Activated effector memory CD4-positive, alpha-beta T cell treated with Interleukin-2 at 50 U/mL for 16 hours (primary cell): Measurements from ENCODE around the gene ZNF71.
A peak's percentile ranks its signal among the peaks of the same experiment; 100 is the strongest.

Experiments used
- DNase-seq: peaks from one replicate; pipeline ENCODE4 v3.0.0-alpha.2; 2020

Gene ZNF71

DNA sequence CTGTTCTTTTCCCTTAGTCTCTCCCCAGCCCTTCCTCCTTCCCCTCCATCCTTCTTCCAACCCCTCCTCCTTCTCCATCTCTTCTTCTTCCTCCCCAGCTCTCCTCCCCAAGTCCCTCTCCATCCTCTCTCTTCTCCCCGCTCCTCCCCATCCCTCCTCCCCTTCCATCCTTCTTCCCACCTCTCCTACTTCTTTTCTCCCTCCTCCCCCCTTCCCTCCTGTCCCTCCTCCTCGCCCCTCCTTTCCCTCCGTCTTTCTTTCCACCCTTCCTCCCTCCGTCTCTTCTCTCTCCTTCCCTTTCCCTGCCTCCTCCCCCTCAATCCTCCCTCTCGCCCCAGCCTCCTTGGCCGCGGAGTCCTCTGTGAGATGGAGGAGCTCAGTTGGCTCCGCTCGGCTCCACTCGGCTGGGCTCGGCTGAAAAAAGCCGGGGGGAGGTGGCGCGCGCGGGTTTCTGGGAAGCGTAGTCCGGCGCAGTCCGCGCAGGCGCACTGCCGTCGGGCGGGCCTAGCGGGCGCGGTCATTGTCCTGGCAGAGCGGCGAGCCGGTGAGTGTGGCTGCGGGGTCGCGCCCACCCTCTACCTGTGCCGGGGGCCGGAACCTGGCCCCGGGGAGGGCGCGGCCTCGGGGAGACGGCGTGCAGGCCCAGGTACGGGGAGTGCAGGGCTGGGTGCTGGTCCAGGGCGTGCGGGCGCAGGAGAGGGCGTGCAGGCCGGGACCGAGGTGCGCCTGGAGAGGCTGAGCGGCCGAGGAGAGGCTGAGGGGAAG, at the start of gene ZNF71:
Gene ZNF71, plus strand, starts transcription at position 520 of the 765 bp plus-strand sequence. CDS start 6,257 bp downstream, outside the sequence.
- DNase-seq = peak; percentile 76

DNA sequence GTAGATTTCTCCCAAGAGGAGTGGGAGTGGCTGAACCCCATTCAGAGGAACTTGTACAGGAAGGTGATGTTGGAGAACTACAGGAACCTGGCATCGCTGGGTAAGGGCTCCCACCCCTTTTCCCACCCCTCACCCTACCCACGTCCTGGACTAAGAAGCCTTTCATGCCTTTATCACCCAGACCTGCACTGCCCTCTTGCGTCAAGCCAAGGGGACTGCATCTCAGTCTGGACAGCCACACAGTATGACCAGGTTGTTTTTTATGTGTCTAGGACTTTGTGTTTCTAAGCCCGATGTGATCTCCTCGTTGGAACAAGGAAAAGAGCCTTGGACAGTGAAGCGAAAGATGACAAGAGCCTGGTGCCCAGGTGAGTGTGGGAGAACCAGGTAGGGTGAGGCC, 47.6 kb upstream of the ZNF71 start:
- no peak for DNase-seq

DNA sequence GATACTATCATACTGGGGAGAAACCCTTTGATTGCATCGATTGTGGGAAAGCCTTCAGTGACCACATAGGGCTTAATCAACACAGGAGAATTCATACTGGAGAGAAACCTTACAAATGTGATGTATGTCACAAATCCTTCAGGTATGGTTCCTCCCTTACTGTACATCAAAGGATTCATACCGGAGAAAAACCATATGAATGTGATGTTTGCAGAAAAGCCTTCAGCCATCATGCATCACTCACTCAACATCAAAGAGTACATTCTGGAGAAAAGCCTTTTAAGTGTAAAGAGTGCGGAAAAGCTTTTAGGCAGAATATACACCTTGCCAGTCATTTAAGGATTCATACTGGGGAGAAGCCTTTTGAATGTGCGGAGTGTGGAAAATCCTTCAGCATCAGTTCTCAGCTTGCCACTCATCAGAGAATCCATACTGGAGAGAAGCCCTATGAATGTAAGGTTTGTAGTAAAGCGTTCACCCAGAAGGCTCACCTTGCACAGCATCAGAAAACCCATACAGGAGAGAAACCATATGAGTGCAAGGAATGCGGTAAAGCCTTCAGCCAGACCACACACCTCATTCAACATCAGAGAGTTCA, 40.7 kb upstream of the ZNF71 start:
- no peak for DNase-seq

DNA sequence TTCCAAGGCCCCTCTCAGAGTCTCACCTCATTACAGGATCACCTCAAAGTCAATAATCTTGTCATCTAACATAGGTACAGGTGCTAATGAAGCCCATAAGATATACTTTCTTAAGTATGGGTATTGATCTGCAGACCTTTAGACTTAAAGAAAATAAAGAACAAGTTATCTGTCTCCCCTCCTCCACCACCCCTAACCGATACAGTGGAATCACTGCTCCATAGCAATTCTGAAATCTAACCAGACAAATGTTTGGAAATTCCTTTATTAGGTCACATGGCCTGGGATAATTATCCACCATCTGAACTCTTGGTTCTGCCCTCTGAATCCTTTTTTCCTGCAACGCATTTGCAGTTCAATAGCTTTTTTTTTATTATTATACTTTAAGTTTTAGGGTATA, 32.3 kb upstream of the ZNF71 start:
- DNase-seq = no peak

DNA sequence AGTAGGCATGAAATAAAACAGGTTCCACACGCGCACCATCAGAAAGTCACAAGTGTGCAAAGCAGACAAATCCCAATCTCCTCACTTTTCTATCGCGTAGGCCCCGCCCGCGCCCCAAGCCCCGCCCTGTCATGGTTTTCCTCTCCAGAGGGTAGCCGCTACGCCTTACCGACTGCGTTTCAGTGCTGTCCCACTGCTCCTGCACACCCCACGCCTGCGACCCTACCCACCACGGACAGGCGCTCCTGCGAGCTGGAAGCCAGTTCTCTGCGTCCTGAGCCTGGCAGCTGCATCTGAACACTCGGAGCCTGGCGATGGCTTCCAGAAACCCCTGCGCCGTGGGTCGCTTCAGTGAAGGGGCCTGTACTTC, 28.2 kb upstream of the ZNF71 start:
- DNase-seq = no peak

DNA sequence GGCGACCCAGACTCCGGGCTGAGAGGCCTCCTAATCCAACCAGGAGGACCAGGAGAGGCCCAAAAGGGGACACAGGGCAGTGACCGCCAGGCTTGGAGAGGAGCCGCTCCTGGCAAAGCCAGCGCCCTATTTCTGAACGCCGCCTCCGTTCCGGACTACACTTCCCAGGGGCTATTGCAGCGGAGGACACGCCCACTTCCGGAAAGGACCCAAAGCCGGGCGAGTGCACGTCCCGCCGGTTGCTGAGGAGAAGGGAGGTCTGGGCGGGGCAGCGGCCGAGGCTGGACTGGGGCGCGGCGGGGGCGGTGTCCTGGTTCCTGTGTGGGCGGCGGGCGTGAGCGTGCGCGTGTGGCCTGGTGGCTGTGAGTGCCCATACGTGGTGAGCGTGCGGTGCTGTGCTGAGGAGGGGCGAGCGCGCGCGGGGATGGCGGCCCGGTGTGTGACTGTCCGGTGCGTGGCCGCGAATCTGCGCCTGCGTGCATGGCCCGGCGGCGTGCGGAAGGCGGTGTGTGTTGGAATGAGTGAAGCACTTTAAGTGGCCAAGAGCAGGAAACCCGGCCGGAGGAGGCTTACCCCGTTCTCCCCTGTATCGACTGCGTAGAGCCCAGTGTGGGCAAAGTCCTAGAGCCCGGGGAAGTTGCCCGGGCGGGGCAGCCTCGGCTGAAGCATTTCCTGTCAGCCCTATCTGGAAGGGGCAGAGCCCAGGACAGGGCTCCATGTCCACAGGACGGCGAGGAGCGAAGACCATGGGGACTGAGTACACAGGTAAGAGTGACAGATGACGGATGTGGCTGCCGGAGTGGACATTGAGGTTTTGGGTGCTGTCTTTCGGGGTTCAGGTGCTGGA, 27.6 kb upstream of the ZNF71 start, which contains the start of gene ZNF470:
Gene ZNF470, plus strand, starts transcription at position 195 of the 847 bp plus-strand sequence. CDS start 2,844 bp downstream, outside the sequence.
- peak; percentile 79 for DNase-seq

DNA sequence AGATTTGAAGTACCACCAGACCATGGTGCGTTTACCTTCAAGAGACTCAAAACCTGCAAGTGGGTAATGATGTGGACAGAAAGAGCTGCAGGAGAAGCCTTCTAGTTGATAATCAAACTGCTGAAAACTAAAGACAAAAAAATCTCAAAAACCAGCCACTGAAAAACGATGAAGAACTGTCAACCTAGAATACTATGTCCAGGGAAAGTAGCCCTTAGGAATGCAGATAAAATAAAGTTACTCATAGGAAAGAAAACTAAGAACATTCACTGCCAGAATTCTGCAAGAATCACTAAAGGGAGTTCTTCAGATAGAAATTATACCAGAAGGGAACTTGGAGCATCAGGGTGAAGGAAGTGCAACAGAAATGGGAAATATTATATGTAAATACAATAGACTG, 22.5 kb upstream of the ZNF71 start:
- no peak for DNase-seq

DNA sequence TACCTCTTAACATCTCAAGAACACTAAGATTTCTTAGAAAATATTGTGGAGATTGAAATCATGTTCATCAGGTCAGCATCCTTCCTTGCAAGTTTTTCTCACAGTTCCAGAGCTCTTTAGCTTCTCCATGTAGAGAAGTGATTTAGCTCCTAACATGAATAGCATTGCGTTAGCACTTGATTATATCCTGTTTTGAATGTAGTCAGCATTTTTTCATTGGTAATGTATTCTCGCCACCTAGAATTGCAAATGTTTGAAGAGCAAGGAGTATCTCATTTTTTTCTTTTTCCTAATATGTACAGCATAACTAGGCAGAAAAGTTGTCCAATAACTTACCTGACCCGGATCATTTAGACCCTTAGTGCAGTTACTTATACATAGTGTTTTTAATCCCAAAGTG, 21.2 kb upstream of the ZNF71 start:
- no peak for DNase-seq

DNA sequence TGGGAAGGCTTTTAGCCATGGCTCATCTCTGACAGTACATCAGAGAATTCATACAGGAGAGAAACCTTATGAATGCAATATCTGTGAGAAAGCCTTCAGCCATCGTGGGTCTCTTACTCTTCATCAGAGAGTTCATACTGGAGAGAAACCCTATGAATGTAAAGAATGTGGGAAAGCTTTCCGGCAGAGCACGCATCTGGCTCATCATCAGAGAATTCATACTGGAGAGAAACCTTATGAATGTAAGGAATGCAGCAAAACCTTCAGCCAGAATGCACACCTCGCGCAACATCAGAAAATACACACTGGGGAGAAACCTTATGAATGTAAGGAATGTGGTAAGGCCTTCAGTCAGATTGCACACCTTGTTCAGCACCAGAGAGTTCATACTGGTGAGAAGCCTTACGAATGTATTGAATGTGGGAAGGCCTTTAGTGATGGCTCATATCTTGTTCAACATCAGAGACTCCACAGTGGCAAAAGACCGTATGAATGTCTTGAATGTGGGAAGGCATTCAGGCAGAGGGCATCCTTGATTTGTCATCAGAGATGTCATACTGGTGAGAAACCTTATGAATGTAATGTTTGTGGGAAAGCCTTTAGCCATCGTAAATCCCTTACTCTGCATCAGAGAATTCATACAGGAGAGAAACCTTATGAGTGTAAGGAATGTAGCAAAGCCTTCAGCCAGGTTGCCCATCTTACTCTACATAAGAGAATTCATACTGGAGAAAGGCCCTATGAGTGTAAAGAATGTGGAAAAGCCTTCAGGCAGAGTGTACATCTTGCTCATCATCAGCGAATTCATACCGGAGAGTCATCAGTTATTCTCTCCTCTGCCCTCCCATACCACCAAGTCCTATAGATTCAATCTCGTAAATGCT, 17.1 kb upstream of the ZNF71 start:
- no peak for DNase-seq

DNA sequence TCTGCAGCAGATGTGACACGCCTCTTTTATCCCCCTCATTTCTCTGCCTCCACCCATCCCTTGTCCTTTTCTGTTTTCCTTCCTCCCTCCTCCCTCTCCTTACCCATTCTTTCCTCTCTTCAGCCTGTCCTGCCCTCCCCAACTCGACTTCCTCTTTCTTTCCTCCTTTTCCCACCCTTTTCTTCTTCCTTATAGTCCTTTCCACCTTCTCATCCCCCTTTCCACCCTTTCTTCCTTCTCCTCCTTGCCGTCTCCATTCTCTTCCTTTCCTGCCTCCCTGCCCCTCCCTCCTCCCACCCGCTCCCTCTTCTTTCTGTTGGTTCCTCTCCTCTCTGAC, 688 bp upstream of the ZNF71 start:
- no peak for DNase-seq

DNA sequence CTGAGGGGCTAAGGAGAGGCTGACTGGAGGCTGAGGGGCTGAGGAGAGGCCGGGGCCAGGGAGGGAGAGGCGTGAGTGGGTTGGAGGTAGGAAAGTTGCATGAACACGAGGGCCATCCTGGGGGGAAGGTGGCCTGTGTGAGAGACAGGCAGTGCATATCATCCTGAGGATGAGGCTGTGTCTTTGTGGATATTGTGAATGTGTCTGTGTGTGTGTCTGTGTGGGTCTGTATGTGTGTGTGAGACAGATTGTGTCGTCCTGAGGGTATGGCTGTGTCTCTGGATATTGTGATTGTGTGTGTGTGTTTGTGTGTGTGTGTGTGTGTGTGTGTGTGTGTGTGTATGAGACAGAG, 422 bp downstream of the ZNF71 start:
- DNase-seq = no peak

DNA sequence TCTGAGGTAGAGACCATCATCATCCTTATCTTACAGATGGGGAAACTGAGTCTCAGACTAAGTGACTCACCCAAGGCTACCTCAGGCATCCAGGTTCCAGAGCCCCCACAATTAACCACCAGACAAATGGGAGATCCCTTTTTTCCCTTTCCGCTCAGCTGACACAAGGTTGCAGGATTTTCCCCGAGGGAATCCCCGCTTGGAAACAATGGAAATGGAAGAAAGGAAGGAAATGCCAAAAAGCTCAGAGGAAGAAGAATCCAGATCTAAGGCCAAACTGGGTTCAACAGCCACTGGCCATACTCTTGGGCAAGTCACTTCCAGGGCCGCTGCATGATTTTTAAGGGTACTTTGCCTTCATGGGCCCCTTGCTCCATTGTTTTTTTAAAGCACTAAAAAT, 1.6 kb downstream of the ZNF71 start:
- DNase-seq = no peak

DNA sequence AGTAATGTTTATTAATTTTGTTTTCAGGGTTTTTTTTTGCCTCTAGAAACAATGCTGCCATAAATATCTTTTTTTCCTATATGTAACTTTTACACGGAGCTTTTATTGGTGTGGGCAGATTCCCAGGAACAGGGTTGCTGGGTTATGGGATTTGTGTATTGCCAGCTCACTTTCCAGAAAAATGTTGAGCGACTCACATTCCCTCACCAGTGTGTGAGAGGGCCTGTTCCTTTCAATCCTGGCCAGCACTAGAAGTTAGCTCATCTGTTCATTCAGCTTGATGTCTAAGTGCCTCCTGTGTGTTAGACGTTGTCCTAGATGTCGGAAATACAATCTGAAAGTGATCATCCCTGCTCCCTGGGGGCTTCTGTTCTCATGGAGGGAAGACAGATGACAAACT, 2.6 kb downstream of the ZNF71 start:
- no peak for DNase-seq

DNA sequence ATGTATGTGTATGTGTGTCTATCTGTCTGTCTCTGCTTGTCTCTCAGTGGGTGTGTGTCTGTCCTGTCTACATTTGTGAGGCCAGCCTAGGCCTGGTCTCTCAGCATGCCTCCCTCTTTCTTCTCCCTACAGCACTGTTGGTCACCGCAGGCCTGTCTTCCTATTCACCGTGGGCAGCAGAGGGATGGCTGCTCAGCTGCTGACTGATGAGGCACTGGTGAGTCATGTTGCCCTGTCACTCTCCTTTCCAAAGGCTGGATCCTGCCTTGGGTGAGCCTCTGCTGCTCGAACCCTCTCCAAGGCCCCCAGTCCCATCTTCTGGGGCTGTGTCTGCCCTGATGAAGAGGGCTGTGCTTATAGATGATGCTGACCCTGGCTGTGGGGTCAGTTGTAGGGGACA, 6.3 kb downstream of the ZNF71 start:
- no peak for DNase-seq

DNA sequence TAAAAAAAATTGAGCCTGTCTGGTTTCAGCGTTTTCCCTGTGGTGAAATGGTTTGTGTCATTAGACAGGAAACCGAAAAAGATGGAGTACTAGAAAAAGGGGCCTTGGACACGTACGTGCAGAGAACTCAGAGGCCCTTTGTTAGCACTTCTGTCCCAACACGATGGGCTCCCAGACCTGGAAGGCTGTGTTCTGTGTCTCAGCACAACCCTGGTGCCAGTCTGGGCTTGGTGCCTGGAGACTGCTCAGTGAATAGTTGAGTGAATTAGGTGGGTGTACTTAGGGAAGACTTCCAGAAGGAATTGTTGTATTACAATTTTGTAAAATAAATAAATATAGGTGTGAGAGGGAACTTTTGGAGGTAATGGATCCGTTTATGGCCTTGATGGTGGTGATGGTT, 8.7 kb downstream of the ZNF71 start:
- no peak for DNase-seq

DNA sequence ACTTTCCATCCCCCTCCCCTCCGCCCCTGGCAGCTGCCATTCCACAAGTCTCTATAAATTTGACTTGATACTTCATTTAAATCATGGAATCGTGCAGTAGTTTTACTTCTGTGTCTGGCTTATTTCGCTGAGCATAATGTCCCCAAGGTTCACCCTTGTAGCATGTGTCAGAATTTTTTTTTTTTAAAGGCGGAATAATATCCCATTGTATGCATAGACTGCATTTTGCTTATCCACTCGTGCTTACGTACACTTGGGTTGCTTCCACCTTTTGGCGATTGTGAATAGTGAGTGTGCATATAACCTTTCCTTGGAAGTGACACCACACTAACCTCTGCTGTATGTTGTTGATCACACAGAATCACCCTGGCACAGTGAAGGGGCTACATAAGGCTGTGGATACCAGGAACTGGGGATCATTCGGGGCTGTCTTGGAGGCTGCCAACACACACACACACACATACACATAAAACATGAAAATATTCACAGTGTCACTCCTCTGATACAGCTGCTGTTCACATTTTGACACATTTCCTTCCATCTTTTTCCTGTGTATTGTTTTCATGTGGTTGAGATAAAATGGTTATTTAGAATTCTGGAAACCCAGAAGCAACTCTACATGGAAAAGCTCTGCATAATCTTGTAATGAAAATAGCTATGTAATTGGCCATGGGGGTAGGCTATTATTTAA, 13.3 kb downstream of the ZNF71 start:
- DNase-seq = no peak

DNA sequence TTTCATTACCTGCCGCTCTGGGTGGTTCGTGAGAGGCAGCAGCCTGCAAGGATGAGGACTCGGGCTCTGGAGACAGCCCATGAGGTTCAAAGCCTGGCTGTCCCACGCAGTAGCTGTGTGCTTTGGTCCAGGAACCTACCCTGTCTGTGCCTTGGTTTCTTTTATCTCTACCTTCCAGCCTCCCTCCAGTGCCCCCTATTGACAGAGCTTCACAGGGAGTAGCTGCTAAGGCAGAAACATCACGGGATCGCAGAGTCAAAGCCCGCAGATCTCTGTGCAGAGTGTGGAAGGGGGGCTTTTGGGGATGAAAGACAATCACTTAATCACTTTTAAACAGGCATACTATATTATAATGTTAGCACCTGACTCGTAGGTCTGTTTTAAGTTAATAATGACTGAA, 16.2 kb downstream of the ZNF71 start:
- DNase-seq = no peak

DNA sequence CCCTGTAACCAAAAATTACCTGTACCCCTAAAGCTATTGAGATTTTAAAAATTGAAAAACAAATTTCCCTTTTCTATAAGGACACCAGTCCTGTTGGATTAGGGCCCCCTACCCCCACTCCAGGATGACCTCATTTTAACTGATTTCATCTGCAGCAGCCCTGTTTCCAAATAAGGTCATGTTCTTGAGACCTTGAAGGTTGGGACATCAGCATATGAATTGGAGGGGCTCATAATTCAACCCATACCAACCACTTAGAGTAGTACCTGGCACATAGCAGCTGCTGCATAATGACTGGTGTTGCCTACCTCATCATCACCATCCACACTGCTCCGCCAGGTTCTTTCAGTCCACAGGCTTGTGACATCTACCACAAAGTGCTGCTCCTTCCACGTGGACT, 17.6 kb downstream of the ZNF71 start:
- no peak for DNase-seq

DNA sequence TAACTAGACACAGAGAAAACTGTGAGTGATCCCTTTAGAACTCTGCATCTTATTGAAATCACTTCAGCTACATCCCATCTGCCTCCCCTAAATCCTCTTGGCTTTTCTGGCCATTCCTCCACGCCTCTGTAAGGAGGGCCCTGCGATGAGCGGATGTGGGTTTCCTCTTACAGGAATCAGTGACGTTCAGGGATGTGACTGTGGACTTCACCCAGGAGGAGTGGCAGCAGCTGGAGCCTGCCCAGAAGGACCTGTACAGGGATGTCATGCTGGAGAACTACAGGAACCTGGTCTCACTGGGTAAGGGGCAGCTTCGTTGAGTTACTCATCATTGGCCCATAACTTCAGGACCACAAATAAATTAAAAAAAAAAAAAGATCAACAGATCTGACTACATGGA, 18.5 kb downstream of the ZNF71 start:
- DNase-seq = no peak

DNA sequence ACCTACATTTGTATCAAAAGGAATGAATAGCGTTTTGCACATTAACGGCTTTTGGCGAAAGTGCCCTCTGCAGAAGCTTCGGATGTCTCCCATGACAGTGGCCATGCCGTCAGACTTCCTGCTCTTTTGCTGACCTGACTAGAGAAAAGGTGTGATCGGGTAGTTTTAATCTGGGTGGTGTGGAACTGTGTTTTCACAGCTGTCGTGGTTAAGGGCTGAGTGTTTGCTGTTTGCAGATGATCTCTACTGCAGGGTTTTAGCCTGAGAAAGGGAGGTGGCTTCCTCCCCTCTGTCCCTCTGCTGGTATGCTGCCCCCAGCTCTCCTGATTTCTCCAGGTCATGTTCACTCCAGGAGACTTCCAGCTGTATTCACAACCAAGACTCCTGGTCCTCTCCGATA, 22.4 kb downstream of the ZNF71 start:
- no peak for DNase-seq

DNA sequence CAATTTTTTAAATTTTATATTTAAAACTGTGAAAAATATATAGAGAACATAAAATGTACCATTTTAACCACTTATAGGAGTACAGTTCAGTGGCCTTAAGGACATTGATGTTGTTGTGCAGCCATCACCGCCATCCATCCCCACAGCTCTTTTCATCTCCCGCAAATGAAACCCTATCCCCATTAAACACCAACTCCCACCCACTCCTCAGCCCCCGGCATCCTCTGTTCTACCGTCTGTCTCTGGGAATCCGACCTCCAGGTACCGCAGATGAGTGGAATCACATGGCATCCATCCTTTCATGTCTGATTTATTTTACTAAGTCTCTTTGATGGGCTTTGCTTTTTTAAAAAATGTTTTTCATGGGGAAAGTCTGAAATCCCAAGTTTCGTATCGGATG, 24.0 kb downstream of the ZNF71 start:
- no peak for DNase-seq

DNA sequence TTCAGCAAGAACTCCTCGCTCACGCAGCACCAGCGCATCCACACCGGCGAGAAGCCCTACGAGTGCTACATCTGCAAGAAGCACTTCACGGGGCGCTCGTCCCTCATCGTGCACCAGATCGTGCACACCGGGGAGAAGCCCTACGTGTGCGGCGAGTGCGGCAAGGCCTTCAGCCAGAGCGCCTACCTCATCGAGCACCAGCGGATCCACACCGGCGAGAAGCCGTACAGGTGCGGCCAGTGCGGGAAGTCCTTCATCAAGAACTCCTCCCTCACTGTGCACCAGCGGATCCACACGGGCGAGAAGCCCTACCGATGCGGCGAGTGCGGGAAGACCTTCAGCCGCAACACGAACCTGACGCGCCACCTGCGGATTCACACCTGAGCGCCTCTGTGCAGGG, 27.3 kb downstream of the ZNF71 start:
- DNase-seq = no peak

DNA sequence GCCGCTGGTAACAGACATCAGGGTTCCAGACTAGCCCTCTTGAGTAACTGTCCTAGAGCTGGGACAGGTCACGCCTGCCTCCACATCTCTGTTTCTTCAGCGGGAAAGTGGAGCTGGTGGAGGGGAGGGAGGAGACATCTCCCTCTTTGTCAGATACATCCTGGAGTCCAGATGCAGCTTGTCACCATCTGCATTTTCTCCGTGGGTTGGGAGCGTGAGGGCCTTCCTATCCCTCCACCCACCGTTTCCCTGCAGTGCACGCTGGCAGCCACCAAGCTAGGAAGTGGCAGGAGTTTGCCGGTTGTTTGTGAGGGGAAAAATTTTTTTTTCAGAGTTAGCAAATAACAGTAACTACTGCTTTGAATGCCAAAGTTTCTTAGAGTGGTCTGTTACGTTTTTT, 27.9 kb downstream of the ZNF71 start:
- no peak for DNase-seq
